Aortic smooth muscle cell (primary cell): ENCODE results near the gene SHISA7. TPM values are rescaled to one million over a fixed set of nuclear protein-coding genes. Genes with fewer than 3 reads are reported as not detected.

Source experiments
- total RNA-seq: library from RNA; depleted of rRNA; stranded (reverse); fragments of >200 nt; gene quantifications from 2 replicates; pipeline ENCODE4 v1.2.3, GENCODE V29; 2014

SHISA7 gene
- total RNA-seq = not detected in 2 replicates

GRCh38 chr19:55443045-55443823 lies at the start of gene SHISA7:
Gene SHISA7 (minus strand): TSS chr19:55443300. CDS start chr19:55442863, 437 bp downstream.

GRCh38 chr19:55487924-55488687 lies 45.0 kb upstream of the SHISA7 start, which contains the start of gene SSC5D:
Gene SSC5D (plus strand): TSS chr19:55488436. CDS start chr19:55488590, 154 bp downstream.

GRCh38 chr19:55484593-55485438 lies 41.7 kb upstream of the SHISA7 start, which contains the start of gene NAT14:
Gene NAT14 (plus strand): TSS chr19:55485188. CDS start chr19:55485709, 521 bp downstream.

GRCh38 chr19:55476100-55476775 lies 33.1 kb upstream of the SHISA7 start, which contains the start of gene ZNF628:
Gene ZNF628 (plus strand): TSS chr19:55476617. CDS start chr19:55479911, 3,294 bp downstream.

GRCh38 chr19:55464662-55465054 lies 21.6 kb upstream of the SHISA7 start, which contains the start of gene C19orf85:
Gene C19orf85 (minus strand): TSS chr19:55464751. CDS start chr19:55464554, 197 bp downstream.

GRCh38 chr19:55461259-55461973 lies 18.3 kb upstream of the SHISA7 start, which contains the start of gene ISOC2:
Gene ISOC2 (minus strand): TSS chr19:55461642. CDS start chr19:55456486, 5,156 bp downstream.

GRCh38 chr19:55407550-55407799 lies 35.6 kb downstream of the SHISA7 start, which contains the start of gene UBE2S:
Gene UBE2S (minus strand): TSS chr19:55407788. CDS start chr19:55407589, 199 bp downstream.

GRCh38 chr19:55385724-55386492 lies 57.2 kb downstream of the SHISA7 start, which contains the start of gene RPL28:
Gene RPL28 (plus strand): TSS chr19:55385932. CDS start chr19:55386358, 426 bp downstream.

GRCh38 chr19:55384131-55384919 lies 58.8 kb downstream of the SHISA7 start, which contains the start of gene TMEM238:
Gene TMEM238 (minus strand): TSS chr19:55384292. CDS start chr19:55384259, 33 bp downstream.

Other genes with a start within 250 kb of the SHISA7 start
- 3.5 and 6.1 TPM in 2 replicates for gene PTPRH, start 233.8 kb downstream of the SHISA7 start, total RNA-seq
- gene TMEM86B, start 214.5 kb downstream of the SHISA7 start, total RNA-seq = 0.81 and 1.5 TPM in 2 replicates
- gene PPP6R1, start 184.3 kb downstream of the SHISA7 start, total RNA-seq = 27.7 and 30.8 TPM in 2 replicates
- 17.0 and 21.7 TPM in 2 replicates for gene HSPBP1, start 163.2 kb downstream of the SHISA7 start, total RNA-seq
- 6.7 and 7.6 TPM in 2 replicates for gene BRSK1, start 159.3 kb downstream of the SHISA7 start, total RNA-seq
- not detected in 2 replicates for gene TMEM150B, start 118.0 kb downstream of the SHISA7 start, total RNA-seq
- gene KMT5C, start 103.4 kb downstream of the SHISA7 start, total RNA-seq = 4.8 and 6.7 TPM in 2 replicates
- gene COX6B2, start 88.6 kb downstream of the SHISA7 start, total RNA-seq = not detected in 2 replicates
- gene GARIN5B, start 80.0 kb downstream of the SHISA7 start, total RNA-seq = not detected in 2 replicates
- gene IL11, start 72.8 kb downstream of the SHISA7 start, total RNA-seq = 1.1 and 14.9 TPM in 2 replicates
- gene TMEM190, start 66.5 kb downstream of the SHISA7 start, total RNA-seq = not detected in 2 replicates
- 0.12 and 0.26 TPM in 2 replicates for gene TMEM238, start 59.0 kb downstream of the SHISA7 start, total RNA-seq
- 153 and 182 TPM in 2 replicates for gene RPL28, start 57.4 kb downstream of the SHISA7 start, total RNA-seq
- gene UBE2S, start 35.5 kb downstream of the SHISA7 start, total RNA-seq = 73.4 and 105 TPM in 2 replicates
- 49.1 and 52.8 TPM in 2 replicates for gene ISOC2, start 18.3 kb upstream of the SHISA7 start, total RNA-seq
- gene C19orf85, start 21.5 kb upstream of the SHISA7 start, total RNA-seq = not detected in 2 replicates
- 0.66 and 0.87 TPM in 2 replicates for gene ZNF628, start 33.3 kb upstream of the SHISA7 start, total RNA-seq
- 13.7 and 14.4 TPM in 2 replicates for gene NAT14, start 41.9 kb upstream of the SHISA7 start, total RNA-seq
- gene SSC5D, start 45.1 kb upstream of the SHISA7 start, total RNA-seq = 12.8 and 30.4 TPM in 2 replicates
- gene SBK2, start 93.8 kb upstream of the SHISA7 start, total RNA-seq = not detected in 2 replicates
- gene SBK3, start 102.2 kb upstream of the SHISA7 start, total RNA-seq = 0.19 TPM in 1 of 2 replicates, not detected in the other
- gene ZNF579, start 137.5 kb upstream of the SHISA7 start, total RNA-seq = 2.1 and 3.0 TPM in 2 replicates
- 1.9 and 2.1 TPM in 2 replicates for gene FIZ1, start 156.2 kb upstream of the SHISA7 start, total RNA-seq
- gene ZNF524, start 157.0 kb upstream of the SHISA7 start, total RNA-seq = 10.1 and 11.9 TPM in 2 replicates
- 0.66 and 1.3 TPM in 2 replicates for gene ZNF865, start 162.3 kb upstream of the SHISA7 start, total RNA-seq
- gene ZNF784, start 181.3 kb upstream of the SHISA7 start, total RNA-seq = 3.6 and 3.9 TPM in 2 replicates
- gene ZNF580, start 197.7 kb upstream of the SHISA7 start, total RNA-seq = 5.5 and 5.8 TPM in 2 replicates
- gene ZNF581, start 200.3 kb upstream of the SHISA7 start, total RNA-seq = 11.4 and 13.4 TPM in 2 replicates
- 8.9 and 9.5 TPM in 2 replicates for gene CCDC106, start 204.9 kb upstream of the SHISA7 start, total RNA-seq
- gene U2AF2, start 211.7 kb upstream of the SHISA7 start, total RNA-seq = 87.6 and 108 TPM in 2 replicates
- gene EPN1, start 231.9 kb upstream of the SHISA7 start, total RNA-seq = 44.5 and 80.6 TPM in 2 replicates